Mesendoderm (in vitro differentiated cells): ENCODE measurements around the gene STK35.

Experiments
- DNase-seq: peaks from one replicate; pipeline ENCODE4 v3.0.0; 2013
- H2AK5ac ChIP-seq: 2 replicates; pipeline ENCODE4 v1.6.1; 2013; ENCODE audit warnings: low read length, inconsistent platforms
- H2BK120ac ChIP-seq: 2 replicates; pipeline ENCODE4 v1.6.1; 2013; ENCODE audit warnings: low read depth, mild to moderate bottlenecking, low read length, moderate library complexity, mixed read lengths
- H2BK15ac ChIP-seq: replicated peaks from 2 replicates; pipeline ENCODE4 v1.6.1; 2013; ENCODE audit warnings: low read depth, mild to moderate bottlenecking, moderate library complexity
- H2BK5ac ChIP-seq: 2 replicates; pipeline ENCODE4 v1.6.1; 2013; ENCODE audit warnings: low read length, inconsistent platforms
- H3K18ac ChIP-seq: 2 replicates; pipeline ENCODE4 v1.6.1; 2013; ENCODE audit warnings: mild to moderate bottlenecking, low read length, mixed read lengths
- H3K23ac ChIP-seq: one replicate; pipeline ENCODE4 v1.6.1; 2013; ENCODE audit warnings: low read length
- H3K27ac ChIP-seq: 2 replicates; pipeline ENCODE4 v1.5.1; 2013; ENCODE audit warnings: low read depth, mild to moderate bottlenecking, inconsistent platforms, low read length, moderate library complexity
- H3K27me3 ChIP-seq: 2 replicates; pipeline ENCODE4 v1.6.1; 2013; ENCODE audit warnings: low read length, control low read depth, mild to moderate bottlenecking, inconsistent platforms; ENCODE audit not compliant: insufficient read depth, poor library complexity
- H3K36me3 ChIP-seq: 2 replicates; pipeline ENCODE4 v1.6.1; 2013; ENCODE audit warnings: low read length, inconsistent platforms; ENCODE audit not compliant: control insufficient read depth, insufficient read depth
- H3K4ac ChIP-seq: one replicate; pipeline ENCODE4 v1.6.1; 2013; ENCODE audit warnings: low read depth, mild to moderate bottlenecking, low read length, moderate library complexity
- H3K4me1 ChIP-seq: 2 replicates; pipeline ENCODE4 v1.6.1; 2013; ENCODE audit warnings: low read depth, low read length, inconsistent platforms; ENCODE audit not compliant: control insufficient read depth
- H3K4me2 ChIP-seq: 2 replicates; pipeline ENCODE4 v1.6.1; 2013; ENCODE audit warnings: low read length
- H3K4me3 ChIP-seq: 2 replicates; pipeline ENCODE4 v1.5.1; 2013; ENCODE audit warnings: mild to moderate bottlenecking, low read length
- H3K56ac ChIP-seq: one replicate; pipeline ENCODE4 v1.6.1; 2013; ENCODE audit warnings: low read length
- H3K79me1 ChIP-seq: 2 replicates; pipeline ENCODE4 v1.6.1; 2013; ENCODE audit warnings: low read length, inconsistent platforms
- H3K79me2 ChIP-seq: 2 replicates; pipeline ENCODE4 v1.6.1; 2013; ENCODE audit warnings: mild to moderate bottlenecking, low read length; ENCODE audit not compliant: control insufficient read depth, insufficient read depth
- H3K9ac ChIP-seq: 2 replicates; pipeline ENCODE4 v1.6.1; 2013; ENCODE audit warnings: low read length, inconsistent platforms
- H4K5ac ChIP-seq: one replicate; pipeline ENCODE4 v1.6.1; 2013; ENCODE audit warnings: low read length
- H4K8ac ChIP-seq: one replicate; pipeline ENCODE4 v1.6.1; 2013; ENCODE audit warnings: low read depth, mild to moderate bottlenecking, control low read depth, low read length, moderate library complexity
- WGBS: extraction: QIAGEN DNeasy Blood & Tissue Kit; methylation state at CpG from one replicate; pipeline ENCODE4 v1.1.7; 2013; ENCODE audit warnings: low lambda C conversion rate, missing lambda C conversion rate; ENCODE audit not compliant: insufficient coverage; ENCODE audit errors: extremely low coverage; 5-methylcytosine and 5-hydroxymethylcytosine counted together

Gene STK35

DNA sequence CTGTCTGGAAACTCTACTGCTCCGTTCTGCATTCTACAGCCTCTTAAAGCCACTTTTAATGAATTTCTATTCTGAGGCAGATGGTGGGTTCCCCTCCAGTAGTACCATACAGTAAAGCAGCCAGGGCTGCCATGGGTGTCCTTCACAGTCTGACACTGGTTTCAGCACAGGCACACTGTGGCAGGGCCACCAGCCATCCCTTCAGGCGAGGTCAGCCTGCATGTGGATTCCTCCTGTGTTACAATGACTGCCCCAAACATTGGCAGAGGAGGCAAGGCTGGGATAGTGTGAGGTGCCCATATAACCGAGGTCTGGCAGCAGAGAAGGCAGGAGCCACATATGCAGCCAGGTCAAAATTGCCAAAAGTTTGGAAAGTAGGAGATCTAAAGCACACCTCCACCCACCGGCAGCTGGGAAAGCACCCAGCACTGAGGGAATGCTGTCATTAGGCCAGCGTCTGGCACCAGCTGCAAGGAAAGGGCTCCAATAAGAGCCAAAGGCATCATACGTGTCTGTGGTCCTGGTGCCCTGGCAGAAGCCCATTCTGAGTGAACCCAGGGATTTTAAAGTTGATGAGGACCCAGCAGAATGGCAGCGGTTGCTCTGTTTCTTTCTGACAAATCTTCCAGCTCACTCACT lies 24.0 kb downstream of the STK35 start:
- Histone ChIP-seq H3K23ac (peak overlapping the region; percentile 29), H3K79me1 (peaks cover 47% of the 10 kb centered on the region), H2AK5ac (no peak overlapping the region), H2BK120ac (no peak overlapping the region), H3K4me2 (no peak overlapping the region), H3K27ac (no peak overlapping the region), H3K18ac (no peak overlapping the region), H3K4ac (no peak overlapping the region), H3K27me3 (no peaks in the 10 kb centered on the region), H4K8ac (no peak overlapping the region), H3K4me1 (peaks cover 2% of the 10 kb centered on the region), H3K4me3 (no peak overlapping the region), H2BK5ac (no peak overlapping the region), H3K36me3 (no peaks in the 10 kb centered on the region), H3K56ac (no peak overlapping the region), H3K79me2 (peaks cover 32% of the 10 kb centered on the region), H3K9ac (no peak overlapping the region), H2BK15ac (no peak overlapping the region), H4K5ac (no peak overlapping the region)
- WGBS = no CpG with 5 or more reads among the region's 7 CpGs
- DNase-seq = no peak

DNA sequence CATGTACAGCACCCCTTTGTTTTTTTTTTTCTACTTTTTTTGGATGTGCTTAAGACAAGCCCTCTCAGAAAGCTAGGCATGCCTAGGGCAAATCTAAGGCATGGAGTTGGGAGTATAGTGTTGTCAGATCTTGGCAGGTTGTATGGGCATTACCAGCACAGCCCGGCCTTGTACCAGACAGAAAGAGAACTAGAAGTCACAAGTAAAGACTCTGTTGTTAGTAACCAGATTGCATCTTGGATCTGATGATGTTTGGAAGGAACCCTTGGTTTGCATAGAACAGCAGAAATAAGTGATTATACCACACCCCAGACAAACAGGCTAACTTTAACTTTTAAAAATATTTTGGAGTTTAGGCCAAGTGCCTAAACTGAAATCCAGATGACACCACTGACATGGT lies 25.6 kb downstream of the STK35 start:
- H3K27me3 ChIP-seq = no peaks in the 10 kb centered on the region
- H2BK15ac ChIP-seq = no peak overlapping the region
- no peak overlapping the region for H3K18ac ChIP-seq
- no peak for DNase-seq
- no peak overlapping the region for H3K4ac ChIP-seq
- H3K9ac ChIP-seq = no peak overlapping the region
- no peak overlapping the region for H2BK120ac ChIP-seq
- H3K4me3 ChIP-seq = no peak overlapping the region
- H3K27ac ChIP-seq = no peak overlapping the region
- H4K8ac ChIP-seq = no peak overlapping the region
- H3K36me3 ChIP-seq = no peaks in the 10 kb centered on the region
- WGBS = no CpG with 5 or more reads among the region's 1 CpG
- peaks cover 35% of the 10 kb centered on the region for H3K79me2 ChIP-seq
- no peak overlapping the region for H2BK5ac ChIP-seq
- H3K56ac ChIP-seq = no peak overlapping the region
- H3K79me1 ChIP-seq = peaks cover 44% of the 10 kb centered on the region
- H4K5ac ChIP-seq = no peak overlapping the region
- H2AK5ac ChIP-seq = no peak overlapping the region
- H3K4me1 ChIP-seq = peaks cover 3% of the 10 kb centered on the region
- no peak overlapping the region for H3K4me2 ChIP-seq
- no peak overlapping the region for H3K23ac ChIP-seq

DNA sequence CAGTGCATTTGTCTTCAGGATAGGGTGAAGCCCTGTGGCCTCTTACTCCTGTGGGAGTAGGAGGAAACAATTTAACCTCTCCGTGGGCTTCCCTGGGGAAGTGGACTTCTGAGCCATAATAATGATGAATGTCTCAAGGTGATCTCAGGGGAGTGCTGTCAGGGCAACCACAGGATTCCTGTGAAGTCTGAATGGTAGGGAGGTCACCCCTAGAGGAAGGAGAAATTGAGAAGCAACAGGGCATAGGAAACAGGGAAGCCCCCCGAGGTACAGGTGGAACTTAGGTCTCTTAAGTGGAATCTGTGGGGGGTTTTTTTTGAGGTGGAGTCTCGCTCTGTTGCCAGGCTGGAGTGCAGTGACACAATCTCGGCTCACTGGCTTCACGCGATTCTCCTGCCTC lies 26.9 kb downstream of the STK35 start:
- H2BK15ac ChIP-seq = no peak overlapping the region
- H3K18ac ChIP-seq = no peak overlapping the region
- H3K79me1 ChIP-seq = peaks cover 40% of the 10 kb centered on the region
- no peak overlapping the region for H4K5ac ChIP-seq
- H3K27me3 ChIP-seq = no peaks in the 10 kb centered on the region
- H3K9ac ChIP-seq = no peak overlapping the region
- no peak for DNase-seq
- H3K27ac ChIP-seq = no peak overlapping the region
- no peaks in the 10 kb centered on the region for H3K36me3 ChIP-seq
- H2BK5ac ChIP-seq = no peak overlapping the region
- no peak overlapping the region for H3K4me3 ChIP-seq
- no peak overlapping the region for H3K4ac ChIP-seq
- H3K4me2 ChIP-seq = no peak overlapping the region
- no peak overlapping the region for H3K56ac ChIP-seq
- no peak overlapping the region for H3K23ac ChIP-seq
- peaks cover 38% of the 10 kb centered on the region for H3K79me2 ChIP-seq
- peaks cover 3% of the 10 kb centered on the region for H3K4me1 ChIP-seq
- H2BK120ac ChIP-seq = no peak overlapping the region
- no peak overlapping the region for H2AK5ac ChIP-seq
- no CpG with 5 or more reads among the region's 6 CpGs for WGBS
- no peak overlapping the region for H4K8ac ChIP-seq

DNA sequence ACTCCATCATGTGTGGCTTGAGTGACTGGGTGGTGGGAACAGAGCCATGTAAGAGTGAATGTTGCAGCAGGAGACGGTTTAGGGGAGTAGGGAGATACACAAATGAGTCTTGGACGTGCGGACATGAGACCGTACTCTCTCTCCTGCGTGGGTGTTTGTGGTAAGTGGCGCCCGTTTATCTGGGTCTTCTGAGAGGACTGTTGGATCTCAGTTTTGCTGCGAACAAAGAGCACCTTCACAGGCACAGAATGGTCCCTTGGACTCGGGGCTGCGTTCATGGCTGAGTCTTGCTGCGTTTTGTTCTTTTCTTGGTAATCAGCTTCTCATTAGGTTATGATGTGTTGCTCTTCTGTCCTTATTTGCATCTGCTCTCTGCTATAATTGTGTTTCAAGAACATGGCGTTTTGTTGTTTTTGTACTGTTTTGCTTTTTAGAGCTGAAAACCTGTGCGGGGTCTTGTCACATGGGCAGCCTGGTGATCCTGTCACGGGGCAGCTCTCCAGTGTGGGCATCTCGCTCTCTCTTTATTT lies 28.5 kb downstream of the STK35 start:
- peaks cover 3% of the 10 kb centered on the region for H3K4me1 ChIP-seq
- H4K8ac ChIP-seq = no peak overlapping the region
- H3K36me3 ChIP-seq = no peaks in the 10 kb centered on the region
- no peak overlapping the region for H3K9ac ChIP-seq
- no peaks in the 10 kb centered on the region for H3K27me3 ChIP-seq
- no peak overlapping the region for H2BK5ac ChIP-seq
- no CpG with 5 or more reads among the region's 15 CpGs for WGBS
- no peak overlapping the region for H3K23ac ChIP-seq
- H3K4me3 ChIP-seq = no peak overlapping the region
- H3K79me1 ChIP-seq = peaks cover 32% of the 10 kb centered on the region
- no peak overlapping the region for H2AK5ac ChIP-seq
- no peak overlapping the region for H2BK120ac ChIP-seq
- H3K56ac ChIP-seq = no peak overlapping the region
- H3K79me2 ChIP-seq = peaks cover 34% of the 10 kb centered on the region
- no peak overlapping the region for H2BK15ac ChIP-seq
- no peak for DNase-seq
- H3K27ac ChIP-seq = no peak overlapping the region
- H3K4ac ChIP-seq = no peak overlapping the region
- H3K18ac ChIP-seq = no peak overlapping the region
- no peak overlapping the region for H4K5ac ChIP-seq
- H3K4me2 ChIP-seq = no peak overlapping the region

DNA sequence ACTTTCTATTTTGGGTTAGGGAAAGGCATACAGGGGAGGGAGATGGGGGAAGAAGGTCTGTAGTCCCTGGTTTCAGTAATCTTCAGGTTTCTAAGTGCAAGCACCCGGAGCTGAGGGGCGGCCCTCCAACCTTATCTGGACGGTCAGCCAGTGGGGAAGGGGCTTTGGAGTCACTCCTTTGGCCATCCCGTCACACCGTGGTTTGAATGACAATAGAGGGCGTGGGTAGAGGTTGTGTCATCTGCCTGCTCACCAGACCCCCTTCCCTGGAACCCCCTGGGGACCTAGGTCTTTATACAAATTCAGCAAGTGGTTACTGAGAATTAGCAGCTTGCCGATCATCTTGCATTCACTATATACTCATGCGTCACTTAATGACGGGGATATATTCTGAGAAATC lies 29.1 kb downstream of the STK35 start:
- Histone ChIP-seq H2BK5ac (no peak overlapping the region), H3K79me2 (peaks cover 32% of the 10 kb centered on the region), H4K5ac (no peak overlapping the region), H3K9ac (no peak overlapping the region), H2BK120ac (no peak overlapping the region), H3K4ac (no peak overlapping the region), H3K4me1 (peaks cover 3% of the 10 kb centered on the region), H3K56ac (no peak overlapping the region), H3K27ac (no peak overlapping the region), H3K4me3 (no peak overlapping the region), H3K36me3 (no peaks in the 10 kb centered on the region), H3K4me2 (no peak overlapping the region), H2AK5ac (no peak overlapping the region), H4K8ac (no peak overlapping the region), H2BK15ac (no peak overlapping the region), H3K27me3 (no peaks in the 10 kb centered on the region), H3K23ac (no peak overlapping the region), H3K18ac (no peak overlapping the region), H3K79me1 (peaks cover 29% of the 10 kb centered on the region)
- peak; percentile 55 for DNase-seq
- no CpG with 5 or more reads among the region's 9 CpGs for WGBS

DNA sequence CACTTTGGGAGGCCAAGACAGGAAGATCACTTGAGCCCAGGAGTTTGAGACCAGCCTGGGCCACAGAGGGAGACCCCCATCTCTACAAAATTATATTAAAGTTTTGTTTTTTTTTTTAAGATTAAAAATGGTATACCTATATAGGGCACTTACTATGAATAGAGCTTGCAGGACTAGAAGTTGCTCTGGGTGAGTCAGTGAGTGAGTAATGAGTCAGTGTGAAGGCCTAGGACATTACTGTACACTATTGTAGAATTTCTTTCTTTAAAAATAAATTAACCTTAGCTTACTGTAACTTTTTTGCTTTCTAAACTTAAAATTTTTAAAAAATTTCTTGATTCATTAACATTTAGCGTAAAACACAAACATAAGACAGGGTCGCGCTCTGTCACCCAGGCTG lies 29.7 kb downstream of the STK35 start:
- no peak overlapping the region for H3K27ac ChIP-seq
- no peak overlapping the region for H2BK15ac ChIP-seq
- no peak overlapping the region for H3K23ac ChIP-seq
- H3K79me1 ChIP-seq = peaks cover 29% of the 10 kb centered on the region
- H2AK5ac ChIP-seq = no peak overlapping the region
- H3K4me1 ChIP-seq = peaks cover 3% of the 10 kb centered on the region
- peaks cover 30% of the 10 kb centered on the region for H3K79me2 ChIP-seq
- H2BK120ac ChIP-seq = no peak overlapping the region
- no peak overlapping the region for H3K56ac ChIP-seq
- no CpG with 5 or more reads among the region's 3 CpGs for WGBS
- no peaks in the 10 kb centered on the region for H3K36me3 ChIP-seq
- no peak overlapping the region for H2BK5ac ChIP-seq
- no peak overlapping the region for H4K5ac ChIP-seq
- no peak overlapping the region for H3K4me2 ChIP-seq
- H4K8ac ChIP-seq = no peak overlapping the region
- H3K4me3 ChIP-seq = no peak overlapping the region
- no peak overlapping the region for H3K18ac ChIP-seq
- H3K27me3 ChIP-seq = no peaks in the 10 kb centered on the region
- no peak overlapping the region for H3K4ac ChIP-seq
- no peak for DNase-seq
- no peak overlapping the region for H3K9ac ChIP-seq
